ENCODE data around the gene CACNA2D1. TPM values are rescaled to one million over a fixed set of nuclear protein-coding genes. Genes with fewer than 3 reads are reported as not detected.

The CACNA2D1 gene
- total RNA-seq: 28.6 to 32.9 TPM (median 31.3 TPM) in 3 replicates
- long read RNA-seq, partial matches to known transcripts: 0 of 18 reads
- long read RNA-seq, other reads (novel, unspliced or antisense): 18 of 18 reads

DNA sequence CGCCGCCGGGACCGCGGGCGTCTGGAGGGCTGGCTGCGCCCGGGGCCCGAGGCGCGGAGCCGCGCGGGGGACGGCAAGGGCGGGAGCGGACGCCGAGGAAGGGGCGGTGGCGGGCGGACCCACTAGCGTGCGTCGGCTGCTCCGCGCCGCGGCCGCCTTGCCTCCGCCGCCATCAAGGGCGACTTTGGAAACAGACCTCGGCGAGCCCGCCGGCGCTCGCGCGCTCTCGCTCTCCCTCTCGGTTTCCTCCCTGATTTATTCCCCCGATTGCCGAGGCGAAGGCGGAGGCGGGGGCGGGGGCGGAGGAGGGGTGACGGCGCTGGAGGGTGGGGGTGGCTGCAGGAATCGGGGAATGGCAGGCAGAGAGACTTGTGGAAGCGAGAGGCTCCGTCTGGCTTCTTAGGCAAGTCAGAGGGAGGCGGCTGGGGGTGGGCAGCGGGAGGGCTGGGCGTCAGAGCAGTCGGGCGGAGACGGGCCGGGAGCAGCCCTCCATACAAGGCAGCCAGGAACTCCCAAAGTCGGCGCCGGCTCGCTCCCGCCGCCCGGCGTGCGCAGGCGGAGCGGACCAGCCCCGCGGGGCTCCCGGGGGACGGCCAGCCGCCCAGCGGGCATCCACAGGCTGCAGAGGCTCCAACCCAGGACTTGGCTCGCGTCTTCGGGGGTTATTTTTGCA lies at the start of gene CACNA2D1:
Gene CACNA2D1 (minus strand): TSS at position 231 of the 673 bp plus-strand sequence.
- TF ChIP-seq, protein P1, sequence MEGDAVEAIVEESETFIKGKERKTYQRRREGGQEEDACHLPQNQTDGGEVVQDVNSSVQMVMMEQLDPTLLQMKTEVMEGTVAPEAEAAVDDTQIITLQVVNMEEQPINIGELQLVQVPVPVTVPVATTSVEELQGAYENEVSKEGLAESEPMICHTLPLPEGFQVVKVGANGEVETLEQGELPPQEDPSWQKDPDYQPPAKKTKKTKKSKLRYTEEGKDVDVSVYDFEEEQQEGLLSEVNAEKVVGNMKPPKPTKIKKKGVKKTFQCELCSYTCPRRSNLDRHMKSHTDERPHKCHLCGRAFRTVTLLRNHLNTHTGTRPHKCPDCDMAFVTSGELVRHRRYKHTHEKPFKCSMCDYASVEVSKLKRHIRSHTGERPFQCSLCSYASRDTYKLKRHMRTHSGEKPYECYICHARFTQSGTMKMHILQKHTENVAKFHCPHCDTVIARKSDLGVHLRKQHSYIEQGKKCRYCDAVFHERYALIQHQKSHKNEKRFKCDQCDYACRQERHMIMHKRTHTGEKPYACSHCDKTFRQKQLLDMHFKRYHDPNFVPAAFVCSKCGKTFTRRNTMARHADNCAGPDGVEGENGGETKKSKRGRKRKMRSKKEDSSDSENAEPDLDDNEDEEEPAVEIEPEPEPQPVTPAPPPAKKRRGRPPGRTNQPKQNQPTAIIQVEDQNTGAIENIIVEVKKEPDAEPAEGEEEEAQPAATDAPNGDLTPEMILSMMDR (IDR thresholded peaks at IDR 0.05): no peak
- Mint-ChIP-seq H3K36me3 (ENCODE audit: low read depth) (no peaks in the 10 kb centered on the region), H3K27me3 (ENCODE audit: low read depth) (no peaks in the 10 kb centered on the region), H3K27ac (ENCODE audit: unreplicated experiment) (peak within 1 kb of the TSS; percentile 85), H3K4me1 (ENCODE audit: low read depth) (peaks cover 18% of the 10 kb centered on the region), H3K4me3 (ENCODE audit: unreplicated experiment) (peak within 1 kb of the TSS; percentile 84), H3K9me3 (ENCODE audit: low read depth) (no peaks in the 10 kb centered on the region)
- no peak for DNase-seq (ENCODE audit: low spot score)

DNA sequence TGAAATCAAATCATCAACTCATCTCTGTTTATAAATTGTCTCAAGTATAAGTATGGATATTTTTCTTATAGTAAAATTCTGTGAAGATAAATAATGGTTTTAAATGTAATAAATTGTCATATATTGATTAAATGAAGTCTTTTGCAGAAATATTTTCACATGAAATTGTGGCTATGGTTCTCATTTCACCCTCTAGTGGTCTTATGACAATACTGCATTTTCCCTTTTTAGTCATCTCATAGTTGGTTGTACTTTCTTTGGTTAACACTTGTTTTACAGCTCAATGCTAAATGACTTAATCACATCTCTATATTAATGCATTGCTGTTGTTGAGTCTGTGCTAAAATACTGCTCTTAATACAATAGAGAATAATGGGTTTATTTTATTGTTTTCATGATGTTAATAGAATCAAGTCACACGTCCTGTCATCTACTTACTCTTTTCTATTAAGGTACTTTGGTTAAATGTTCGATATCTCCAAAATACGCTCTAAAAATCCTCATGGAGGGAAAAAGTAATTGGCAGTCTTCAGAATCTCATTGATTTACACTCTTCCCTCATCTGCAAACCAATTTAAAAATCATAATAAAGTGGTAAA lies 38.0 kb upstream of the CACNA2D1 start:
- no peaks in the 10 kb centered on the region for H3K4me1 Mint-ChIP-seq (ENCODE audit: low read depth)
- no peak overlapping the region for H3K4me3 Mint-ChIP-seq (ENCODE audit: unreplicated experiment)
- peaks cover 4% of the 10 kb centered on the region for H3K9me3 Mint-ChIP-seq (ENCODE audit: low read depth)
- H3K36me3 Mint-ChIP-seq (ENCODE audit: low read depth): no peaks in the 10 kb centered on the region
- H3K27ac Mint-ChIP-seq (ENCODE audit: unreplicated experiment): no peak overlapping the region
- DNase-seq (ENCODE audit: low spot score): no peak
- H3K27me3 Mint-ChIP-seq (ENCODE audit: low read depth): no peaks in the 10 kb centered on the region
- TF ChIP-seq, protein P1 (IDR thresholded peaks at IDR 0.05): peak; percentile 92

DNA sequence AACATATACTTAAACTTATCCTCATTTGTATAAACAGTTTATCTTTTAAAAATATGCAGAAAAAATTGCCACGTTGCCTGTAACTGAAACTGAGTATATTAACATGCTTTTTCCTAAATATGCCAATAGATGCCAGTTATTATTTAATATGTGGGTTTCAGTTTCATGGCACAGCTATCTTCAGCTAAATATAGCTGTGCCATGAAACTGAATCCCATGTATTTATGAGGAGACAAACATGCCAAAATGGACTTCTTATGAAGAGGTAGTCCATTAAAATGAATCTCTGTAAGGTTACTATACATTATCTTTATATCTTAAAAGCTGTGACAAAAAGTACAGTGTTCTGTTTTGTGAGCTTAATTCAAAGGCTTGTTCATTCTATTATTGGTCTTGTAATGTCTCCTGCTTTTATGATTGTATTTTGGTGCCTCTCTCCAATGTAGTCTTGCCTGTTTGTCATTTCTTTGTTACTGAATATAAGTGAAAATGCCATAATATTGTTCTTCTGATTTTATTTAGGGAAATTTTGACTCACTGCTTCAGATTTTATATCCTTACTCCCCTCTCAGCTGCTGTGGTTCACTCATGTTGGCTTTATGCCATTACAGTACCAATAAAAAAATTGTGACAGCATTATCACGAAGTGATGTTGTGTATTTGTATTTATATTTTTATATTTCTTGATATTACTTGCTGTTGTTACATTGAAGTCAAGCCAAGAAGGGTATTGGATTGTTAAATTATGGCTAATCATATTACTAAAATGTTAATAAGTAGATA lies 34.3 kb upstream of the CACNA2D1 start:
- H3K4me1 Mint-ChIP-seq (ENCODE audit: low read depth): no peaks in the 10 kb centered on the region
- H3K36me3 Mint-ChIP-seq (ENCODE audit: low read depth): no peaks in the 10 kb centered on the region
- DNase-seq (ENCODE audit: low spot score): no peak
- no peaks in the 10 kb centered on the region for H3K27me3 Mint-ChIP-seq (ENCODE audit: low read depth)
- no peak overlapping the region for H3K4me3 Mint-ChIP-seq (ENCODE audit: unreplicated experiment)
- no peaks in the 10 kb centered on the region for H3K9me3 Mint-ChIP-seq (ENCODE audit: low read depth)
- H3K27ac Mint-ChIP-seq (ENCODE audit: unreplicated experiment): no peak overlapping the region
- TF ChIP-seq, protein P1 (IDR thresholded peaks at IDR 0.05): no peak

DNA sequence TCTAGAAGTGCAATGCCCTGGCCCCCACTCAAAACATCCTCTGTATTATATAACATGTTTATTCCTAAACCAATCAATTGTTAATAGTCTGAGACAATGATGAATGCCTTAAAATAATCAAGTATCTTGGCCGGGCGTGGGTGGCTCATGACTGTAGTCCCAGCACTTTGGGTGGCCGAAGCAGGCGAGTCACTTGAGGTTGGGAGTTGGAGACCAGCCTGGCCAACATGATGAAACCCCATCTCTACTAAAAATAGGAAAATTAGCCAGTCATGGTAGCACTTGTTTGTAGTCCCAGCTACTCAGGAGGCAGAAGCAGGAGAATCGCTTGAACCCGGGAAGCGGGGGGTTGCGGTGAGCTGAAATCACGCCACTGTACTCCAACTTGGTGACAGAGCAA lies 29.4 kb upstream of the CACNA2D1 start:
- H3K4me1 Mint-ChIP-seq (ENCODE audit: low read depth): no peaks in the 10 kb centered on the region
- H3K27me3 Mint-ChIP-seq (ENCODE audit: low read depth): no peaks in the 10 kb centered on the region
- TF ChIP-seq, protein P1 (IDR thresholded peaks at IDR 0.05): no peak
- no peaks in the 10 kb centered on the region for H3K9me3 Mint-ChIP-seq (ENCODE audit: low read depth)
- no peak for DNase-seq (ENCODE audit: low spot score)
- H3K27ac Mint-ChIP-seq (ENCODE audit: unreplicated experiment): no peak overlapping the region
- H3K4me3 Mint-ChIP-seq (ENCODE audit: unreplicated experiment): no peak overlapping the region
- H3K36me3 Mint-ChIP-seq (ENCODE audit: low read depth): no peaks in the 10 kb centered on the region

DNA sequence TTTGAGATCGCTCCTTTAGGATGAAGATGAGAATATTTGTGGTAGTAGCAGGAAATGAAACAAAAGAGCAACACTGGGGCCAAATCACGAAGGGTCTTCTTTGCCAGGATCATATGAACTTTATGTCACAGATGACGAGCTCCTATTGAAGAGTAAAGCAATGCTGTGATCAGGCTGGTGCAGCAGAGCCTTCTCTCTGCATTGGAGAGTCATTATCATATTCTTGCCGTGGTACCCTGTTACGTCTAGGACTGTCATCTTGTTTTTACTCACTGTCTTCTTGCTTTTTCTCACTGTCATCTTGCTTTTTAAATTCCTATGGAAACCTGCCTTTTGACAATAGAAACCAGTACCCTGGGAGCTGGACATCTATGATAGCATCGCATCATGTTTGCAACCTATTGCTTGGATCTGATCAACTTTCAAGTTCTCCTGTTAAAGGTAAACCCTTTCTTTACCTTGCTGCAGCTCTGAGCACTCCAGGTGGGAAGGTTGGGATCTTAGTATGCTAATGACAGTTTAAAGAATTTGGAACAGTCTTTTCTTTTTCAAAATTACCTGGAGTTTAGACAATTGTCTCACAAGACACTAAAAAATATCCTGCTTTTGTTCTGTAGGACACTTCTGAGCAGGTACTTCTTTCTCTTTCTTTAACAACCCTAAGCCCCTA lies 27.9 kb upstream of the CACNA2D1 start:
- Mint-ChIP-seq H3K9me3 (ENCODE audit: low read depth) (no peaks in the 10 kb centered on the region), H3K36me3 (ENCODE audit: low read depth) (no peaks in the 10 kb centered on the region), H3K4me3 (ENCODE audit: unreplicated experiment) (no peak overlapping the region), H3K27me3 (ENCODE audit: low read depth) (no peaks in the 10 kb centered on the region), H3K27ac (ENCODE audit: unreplicated experiment) (no peak overlapping the region), H3K4me1 (ENCODE audit: low read depth) (no peaks in the 10 kb centered on the region)
- DNase-seq (ENCODE audit: low spot score): no peak
- TF ChIP-seq, protein P1 (IDR thresholded peaks at IDR 0.05): no peak
